ENCODE results near the gene ADARB2.

The ADARB2 gene

GRCh38 chr10:1370298-1370697 lies 367.0 kb downstream of the ADARB2 start:
- H3K9me3 ChIP-seq (ENCODE audit: control insufficient read depth, insufficient read depth, low read length) = no peaks in the 10 kb centered on the region
- H3K36me3 ChIP-seq (ENCODE audit: insufficient read depth, low read length) = no peaks in the 10 kb centered on the region
- H3K9ac ChIP-seq (ENCODE audit: low read depth, low read length) = no peak overlapping the region
- peaks cover 9% of the 10 kb centered on the region; the same call in 1 of the 2 replicates for H3K4me1 ChIP-seq (ENCODE audit: insufficient read depth, low read length)

- H3K36me3 ChIP-seq (ENCODE audit: insufficient read depth, low read length) = no peaks in the 10 kb centered on the region
- H3K9ac ChIP-seq (ENCODE audit: low read depth, low read length) = no peak overlapping the region
- H3K9me3 ChIP-seq (ENCODE audit: control insufficient read depth, insufficient read depth, low read length) = no peaks in the 10 kb centered on the region
- H3K4me1 ChIP-seq (ENCODE audit: insufficient read depth, low read length) = peaks cover 9% of the 10 kb centered on the region; the same call in 1 of the 2 replicates
These were observed 367.7 kb downstream of the ADARB2 start for GRCh38 chr10:1369665-1370064.

GRCh38 chr10:1369197-1369596 lies 368.1 kb downstream of the ADARB2 start:
- Histone ChIP-seq H3K36me3 (ENCODE audit: insufficient read depth, low read length) (no peaks in the 10 kb centered on the region), H3K9ac (ENCODE audit: low read depth, low read length) (no peak overlapping the region), H3K4me1 (ENCODE audit: insufficient read depth, low read length) (peaks cover 9% of the 10 kb centered on the region; the same call in 1 of the 2 replicates), H3K9me3 (ENCODE audit: control insufficient read depth, insufficient read depth, low read length) (no peaks in the 10 kb centered on the region)

GRCh38 chr10:1368842-1369171 lies 368.5 kb downstream of the ADARB2 start:
- H3K9me3 ChIP-seq (ENCODE audit: control insufficient read depth, insufficient read depth, low read length) = no peaks in the 10 kb centered on the region

DNA sequence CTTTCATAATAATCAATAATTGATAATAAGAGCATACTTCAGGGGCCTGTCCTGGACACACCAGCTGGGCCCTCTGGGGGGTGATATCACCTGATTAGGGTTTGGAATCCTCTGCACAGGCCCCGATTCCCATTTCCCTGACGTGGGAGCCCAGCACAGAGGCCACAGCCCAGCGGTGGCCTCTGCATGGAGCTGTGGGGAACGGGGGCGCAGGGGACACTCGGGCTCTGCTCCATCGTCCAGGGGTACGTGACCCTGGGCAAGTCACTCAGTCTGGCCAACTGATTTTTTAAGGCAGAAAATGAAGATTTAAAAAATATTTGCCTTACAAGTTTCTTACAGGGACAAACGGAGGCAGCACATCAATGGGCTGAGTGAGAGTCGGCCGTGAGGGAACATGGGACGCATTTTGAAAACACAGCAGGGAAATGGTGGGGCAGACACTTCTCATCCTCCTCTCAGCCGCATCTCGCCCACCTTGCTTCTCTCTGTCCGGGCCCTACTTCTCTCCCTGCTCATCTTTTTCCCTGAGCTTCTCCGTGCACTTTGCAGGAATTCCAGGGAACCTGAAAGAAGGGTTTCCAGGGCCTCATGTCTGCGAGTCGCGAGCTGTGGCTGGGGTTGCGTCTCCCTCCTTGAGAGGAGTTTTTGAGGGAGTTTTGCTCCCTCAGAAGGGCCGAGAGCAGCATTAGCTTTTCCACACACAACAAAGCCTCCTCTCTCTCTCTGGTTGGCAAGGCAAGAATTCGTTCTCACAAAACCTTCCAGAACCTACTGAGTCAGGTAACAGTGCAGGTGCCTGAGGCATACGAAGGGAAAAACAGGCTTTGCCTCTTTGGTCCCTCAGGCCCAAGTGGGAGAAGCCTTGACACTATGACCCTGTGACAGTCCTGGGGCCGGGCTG lies 369.1 kb downstream of the ADARB2 start:
- Histone ChIP-seq H3K9ac (ENCODE audit: low read depth, low read length) (no peak overlapping the region), H3K36me3 (ENCODE audit: insufficient read depth, low read length) (no peaks in the 10 kb centered on the region), H3K4me1 (ENCODE audit: insufficient read depth, low read length) (peaks cover 9% of the 10 kb centered on the region; the same call in 1 of the 2 replicates), H3K9me3 (ENCODE audit: control insufficient read depth, insufficient read depth, low read length) (no peaks in the 10 kb centered on the region)

More at GRCh38 chr10:1368842-1369171, 368.5 kb downstream of the ADARB2 start:
- Histone ChIP-seq H3K9ac (ENCODE audit: low read depth, low read length) (no peak overlapping the region), H3K4me1 (ENCODE audit: insufficient read depth, low read length) (peaks cover 9% of the 10 kb centered on the region; the same call in 1 of the 2 replicates), H3K36me3 (ENCODE audit: insufficient read depth, low read length) (no peaks in the 10 kb centered on the region)

DNA sequence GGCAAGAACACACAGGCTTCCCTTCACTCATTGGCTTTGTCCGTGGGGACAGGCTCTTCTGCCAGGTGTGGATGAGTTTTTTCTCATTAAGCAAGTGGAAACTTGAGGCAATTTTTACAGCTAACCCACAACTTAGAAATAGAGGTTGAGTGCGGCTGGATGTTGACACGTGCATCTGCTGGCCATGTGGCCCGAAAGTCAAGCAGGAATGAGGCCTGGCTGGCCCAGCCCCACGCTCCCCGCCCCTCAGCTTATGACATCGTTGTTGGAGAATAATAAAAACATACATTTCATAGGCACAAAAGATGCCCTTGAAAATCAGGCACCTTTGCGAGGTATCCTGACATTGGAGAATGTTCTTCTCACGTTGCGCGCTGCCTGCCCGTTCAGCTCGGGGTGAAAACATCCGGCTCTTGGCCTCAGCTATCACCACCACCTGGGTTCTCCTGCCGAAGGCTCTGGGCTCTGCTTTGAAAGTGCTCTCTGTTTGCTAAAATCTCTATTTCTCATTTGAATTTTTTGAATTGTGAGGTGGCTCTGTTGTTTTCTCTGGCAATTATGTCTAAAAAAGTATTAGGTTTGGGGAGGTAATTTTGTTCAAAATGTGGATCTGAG lies 370.4 kb downstream of the ADARB2 start:
- H3K9me3 ChIP-seq (ENCODE audit: control insufficient read depth, insufficient read depth, low read length) = no peaks in the 10 kb centered on the region
- peaks cover 9% of the 10 kb centered on the region; the same call in 1 of the 2 replicates for H3K4me1 ChIP-seq (ENCODE audit: insufficient read depth, low read length)
- no peaks in the 10 kb centered on the region for H3K36me3 ChIP-seq (ENCODE audit: insufficient read depth, low read length)
- no peak overlapping the region for H3K9ac ChIP-seq (ENCODE audit: low read depth, low read length)

- Histone ChIP-seq H3K4me1 (ENCODE audit: insufficient read depth, low read length) (peaks cover 14% of the 10 kb centered on the region), H3K9me3 (ENCODE audit: control insufficient read depth, insufficient read depth, low read length) (no peaks in the 10 kb centered on the region), H3K36me3 (ENCODE audit: insufficient read depth, low read length) (no peaks in the 10 kb centered on the region), H3K9ac (ENCODE audit: low read depth, low read length) (no peak overlapping the region)
These were observed 371.0 kb downstream of the ADARB2 start for GRCh38 chr10:1366322-1366691.

- no peaks in the 10 kb centered on the region for H3K9me3 ChIP-seq (ENCODE audit: control insufficient read depth, insufficient read depth, low read length)
- H3K4me1 ChIP-seq (ENCODE audit: insufficient read depth, low read length) = peaks cover 17% of the 10 kb centered on the region
- H3K9ac ChIP-seq (ENCODE audit: low read depth, low read length) = no peak overlapping the region
- H3K36me3 ChIP-seq (ENCODE audit: insufficient read depth, low read length) = no peaks in the 10 kb centered on the region
These were observed 371.6 kb downstream of the ADARB2 start for GRCh38 chr10:1365540-1366321.

DNA sequence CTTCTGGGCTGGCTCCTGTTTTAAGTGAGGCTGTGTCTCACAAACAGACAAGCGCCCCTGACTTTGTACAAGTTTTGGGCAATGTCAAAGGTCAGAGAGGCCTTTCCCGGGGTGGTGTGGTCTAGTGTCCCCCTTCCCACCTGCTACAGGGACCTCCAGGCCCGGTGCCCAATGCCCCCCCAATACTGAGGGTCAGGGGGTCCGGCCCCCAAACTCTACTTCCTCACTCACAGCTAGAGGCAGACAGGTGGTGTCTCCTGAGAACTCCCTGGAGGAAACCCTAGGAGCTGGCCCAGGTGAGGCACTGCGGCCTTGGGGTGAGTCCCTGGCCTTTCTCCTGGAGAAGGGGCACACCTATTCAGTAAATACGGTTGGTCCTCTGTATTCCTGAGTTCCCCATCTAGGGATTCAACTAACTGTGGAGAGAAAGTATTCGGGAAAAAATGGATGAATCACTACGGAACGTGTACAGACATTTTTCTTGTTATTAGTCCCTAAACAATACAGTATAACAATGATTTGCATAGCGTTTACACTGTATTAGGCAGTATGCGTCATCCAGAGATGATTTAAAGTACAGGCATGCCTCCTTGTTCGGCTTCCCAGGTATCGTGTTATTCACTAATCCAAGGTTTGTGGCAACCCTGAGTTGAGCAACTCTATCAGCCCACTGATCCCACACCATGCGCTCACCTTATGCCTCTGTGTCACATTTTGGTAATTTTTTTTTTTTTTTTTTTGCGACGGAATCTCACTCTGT lies 373.0 kb downstream of the ADARB2 start:
- peaks cover 22% of the 10 kb centered on the region for H3K4me1 ChIP-seq (ENCODE audit: insufficient read depth, low read length)
- H3K9me3 ChIP-seq (ENCODE audit: control insufficient read depth, insufficient read depth, low read length) = no peaks in the 10 kb centered on the region
- no peaks in the 10 kb centered on the region for H3K36me3 ChIP-seq (ENCODE audit: insufficient read depth, low read length)
- H3K9ac ChIP-seq (ENCODE audit: low read depth, low read length) = no peak overlapping the region

GRCh38 chr10:1363446-1364121 lies 373.7 kb downstream of the ADARB2 start:
- no peaks in the 10 kb centered on the region for H3K36me3 ChIP-seq (ENCODE audit: insufficient read depth, low read length)
- no peak overlapping the region for H3K9ac ChIP-seq (ENCODE audit: low read depth, low read length)
- peaks cover 28% of the 10 kb centered on the region for H3K4me1 ChIP-seq (ENCODE audit: insufficient read depth, low read length)
- H3K9me3 ChIP-seq (ENCODE audit: control insufficient read depth, insufficient read depth, low read length) = no peaks in the 10 kb centered on the region

GRCh38 chr10:1362589-1363445 lies 374.5 kb downstream of the ADARB2 start:
- Histone ChIP-seq H3K36me3 (ENCODE audit: insufficient read depth, low read length) (no peaks in the 10 kb centered on the region), H3K9me3 (ENCODE audit: control insufficient read depth, insufficient read depth, low read length) (no peaks in the 10 kb centered on the region), H3K4me1 (ENCODE audit: insufficient read depth, low read length) (peaks cover 31% of the 10 kb centered on the region), H3K9ac (ENCODE audit: low read depth, low read length) (no peak overlapping the region)

- H3K36me3 ChIP-seq (ENCODE audit: insufficient read depth, low read length) = no peaks in the 10 kb centered on the region
- H3K9ac ChIP-seq (ENCODE audit: low read depth, low read length) = no peak overlapping the region
- H3K9me3 ChIP-seq (ENCODE audit: control insufficient read depth, insufficient read depth, low read length) = no peaks in the 10 kb centered on the region
- peaks cover 32% of the 10 kb centered on the region for H3K4me1 ChIP-seq (ENCODE audit: insufficient read depth, low read length)
These were observed 375.8 kb downstream of the ADARB2 start for GRCh38 chr10:1361411-1362105.

Measured in ES-I3 (cell line).